Activated CD4-positive, alpha-beta memory T cell treated with anti-CD3 and anti-CD28 coated beads, Interleukin-2, amount 10 ng/mL, durations not matched to agents 7 days and 5 days (primary cell): ENCODE measurements around the gene COQ5. TPM values are rescaled to one million over a fixed set of nuclear protein-coding genes. Genes with fewer than 3 reads are reported as not detected.
A peak's percentile ranks its signal among the peaks of the same experiment; 100 is the strongest.
"Not testable (repeated sequence)": the region's sequence is repeated elsewhere in the genome, so short reads cannot be mapped to it uniquely, and the experiment has no call there.

Experiments used
- CTCF ChIA-PET: fragments of 350-600 bp; sonication (Branson Sonifier 250); formaldehyde crosslinking; loops from one replicate; lab custom pipeline; 2021; ENCODE audit warnings: antibody characterized with exemption, inconsistent platforms; lab: Charles Lee
- POLR2A ChIA-PET: fragments of 350-600 bp; sonication (Branson Sonifier 250); formaldehyde crosslinking; loops from one replicate; lab custom pipeline; 2021; ENCODE audit warnings: antibody characterized with exemption; lab: Charles Lee
- DNase-seq: peaks from one replicate; pipeline ENCODE4 v3.0.0-alpha.2; 2020
- H3K27ac Mint-ChIP-seq: one replicate; pipeline ENCODE4 v1.8.0; 2021; ENCODE audit warnings: mild to moderate bottlenecking, mixed read lengths
- H3K27me3 Mint-ChIP-seq: one replicate; pipeline ENCODE4 v1.8.0; 2021; ENCODE audit warnings: mixed read lengths
- H3K36me3 Mint-ChIP-seq: one replicate; pipeline ENCODE4 v1.8.0; 2021; ENCODE audit warnings: low read depth, mixed read lengths
- H3K4me1 Mint-ChIP-seq: one replicate; pipeline ENCODE4 v1.8.0; 2021; ENCODE audit warnings: mixed read lengths
- H3K4me3 Mint-ChIP-seq: one replicate; pipeline ENCODE4 v1.8.0; 2021; ENCODE audit warnings: mild to moderate bottlenecking, mixed read lengths
- H3K9me3 Mint-ChIP-seq: one replicate; pipeline ENCODE4 v1.8.0; 2021; ENCODE audit warnings: mixed read lengths
- total RNA-seq, 2 experiments: library from RNA; stranded (reverse); gene quantifications; one replicate each; pipeline ENCODE4 v1.2.3, GENCODE V29; 2021

COQ5 gene
- total RNA-seq, 2 experiments from 2014 or later = 30.3 to 30.8 TPM

GRCh38 chr12:120490833-120491512 lies 38.0 kb downstream of the COQ5 start:
- ChIA-PET CTCF (interaction anchor here (2.8 kb wide), 1 partner anchor 21 kb away, joined by 13 read pairs; the partner anchor contains the start of gene SRSF9), POLR2A (interaction anchor here (0.7 to 1.5 kb wide), 3 partner anchors 14 to 44 kb away, joined by 3 to 5 read pairs (median 3); partner anchors contain the start of gene SRSF9)
- Mint-ChIP-seq H3K4me1 (peaks cover 10% of the 10 kb centered on the region), H3K27me3 (no peaks in the 10 kb centered on the region), H3K9me3 (no peaks in the 10 kb centered on the region), H3K36me3 (no peaks in the 10 kb centered on the region), H3K4me3 (no peak overlapping the region), H3K27ac (no peak overlapping the region)
- no peak for DNase-seq

- Mint-ChIP-seq H3K9me3 (no peaks in the 10 kb centered on the region), H3K4me1 (peaks cover 6% of the 10 kb centered on the region), H3K36me3 (no peaks in the 10 kb centered on the region), H3K4me3 (no peak overlapping the region), H3K27ac (no peak overlapping the region), H3K27me3 (no peaks in the 10 kb centered on the region)
- no peak for DNase-seq
- POLR2A ChIA-PET = interaction anchor here (0.8 to 1.5 kb wide), 2 partner anchors 15 to 21 kb away, joined by 3 to 5 read pairs; partner anchors contain the start of gene SRSF9
- CTCF ChIA-PET = interaction anchor here (2.8 kb wide), 1 partner anchor 20 kb away, joined by 13 read pairs; the partner anchor contains the start of gene SRSF9
These were observed 38.6 kb downstream of the COQ5 start for GRCh38 chr12:120490325-120490724.

GRCh38 chr12:120489018-120489417 lies 39.9 kb downstream of the COQ5 start:
- ChIA-PET CTCF (interaction anchor here (0.8 to 2.8 kb wide), 2 partner anchors 19 to 36 kb away, joined by 3 to 13 read pairs; partner anchors contain the start of gene SRSF9), POLR2A (no interaction called here)
- no peaks in the 10 kb centered on the region for H3K9me3 Mint-ChIP-seq
- no peaks in the 10 kb centered on the region for H3K36me3 Mint-ChIP-seq
- no peaks in the 10 kb centered on the region for H3K4me1 Mint-ChIP-seq
- H3K27ac Mint-ChIP-seq = no peak overlapping the region
- H3K27me3 Mint-ChIP-seq = no peaks in the 10 kb centered on the region
- DNase-seq = no peak
- no peak overlapping the region for H3K4me3 Mint-ChIP-seq

DNA sequence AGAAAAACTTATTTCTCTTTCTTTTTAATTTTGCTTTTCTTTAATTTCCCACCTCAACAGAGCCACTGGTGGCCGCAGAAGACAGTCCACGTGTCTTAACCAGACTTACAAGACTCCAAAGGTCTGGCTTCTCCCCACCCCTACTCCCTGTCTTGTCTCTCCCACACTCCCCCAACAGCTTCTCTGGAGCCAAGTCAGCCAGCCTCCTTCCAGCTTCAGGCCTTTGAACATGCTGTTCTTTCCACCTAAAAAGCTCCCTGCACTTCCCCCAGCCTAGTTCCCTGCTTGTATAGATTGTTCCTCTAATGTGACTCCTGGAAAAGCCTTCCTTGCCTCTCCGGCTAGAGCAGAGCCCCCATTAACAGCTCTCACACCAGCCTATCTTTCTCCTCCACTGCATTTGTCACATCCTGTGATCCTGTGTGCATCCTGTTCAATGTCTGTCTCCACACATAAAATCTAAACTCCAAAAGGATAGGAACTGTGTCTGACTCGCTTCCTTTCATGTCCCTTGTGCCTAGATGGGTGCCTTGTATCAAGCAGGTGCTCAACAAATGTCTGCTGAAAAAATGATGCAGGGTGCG lies 40.8 kb downstream of the COQ5 start:
- H3K9me3 Mint-ChIP-seq = no peaks in the 10 kb centered on the region
- ChIA-PET POLR2A (no interaction called here), CTCF (interaction anchor here (2.8 kb wide), 1 partner anchor 18 kb away, joined by 13 read pairs; the partner anchor contains the start of gene SRSF9)
- no peaks in the 10 kb centered on the region for H3K4me1 Mint-ChIP-seq
- H3K4me3 Mint-ChIP-seq = no peak overlapping the region
- no peaks in the 10 kb centered on the region for H3K27me3 Mint-ChIP-seq
- no peak overlapping the region for H3K27ac Mint-ChIP-seq
- H3K36me3 Mint-ChIP-seq = peaks cover 2% of the 10 kb centered on the region
- DNase-seq = no peak

GRCh38 chr12:120487552-120487951 lies 41.4 kb downstream of the COQ5 start:
- POLR2A ChIA-PET, H3K27me3 Mint-ChIP-seq, H3K9me3 Mint-ChIP-seq, H3K4me3 Mint-ChIP-seq, H3K27ac Mint-ChIP-seq, DNase-seq, H3K36me3 Mint-ChIP-seq, H3K4me1 Mint-ChIP-seq: not testable (repeated sequence)
- CTCF ChIA-PET = interaction anchor here (0.8 kb wide), 1 partner anchor 9 kb away, joined by 3 read pairs; no protein-coding TSS in a partner anchor

GRCh38 chr12:120485961-120486881 lies 42.7 kb downstream of the COQ5 start:
- DNase-seq = no peak
- CTCF ChIA-PET = interaction anchor here (0.8 to 1.1 kb wide), 2 partner anchors 11 to 16 kb away, joined by 3 read pairs; no protein-coding TSS in a partner anchor
- Mint-ChIP-seq H3K27me3 (no peaks in the 10 kb centered on the region), H3K4me3 (no peak overlapping the region), H3K36me3 (peaks cover 2% of the 10 kb centered on the region), H3K27ac (no peak overlapping the region), H3K9me3 (no peaks in the 10 kb centered on the region), H3K4me1 (peaks cover 2% of the 10 kb centered on the region)
- POLR2A ChIA-PET = no interaction called here

- DNase-seq = no peak
- peaks cover 18% of the 10 kb centered on the region for H3K4me1 Mint-ChIP-seq
- peaks cover 2% of the 10 kb centered on the region for H3K36me3 Mint-ChIP-seq
- POLR2A ChIA-PET = interaction anchor here (0.6 to 2.2 kb wide), 2 partner anchors 14 to 117 kb away, joined by 3 to 9 read pairs; partner anchors contain the start of gene SRSF9
- no peak overlapping the region for H3K27ac Mint-ChIP-seq
- CTCF ChIA-PET = interaction anchor here (0.6 to 1.5 kb wide), 3 partner anchors 14 to 135 kb away, joined by 4 to 7 read pairs (median 5); partner anchors contain the start of gene SRSF9
- no peak overlapping the region for H3K4me3 Mint-ChIP-seq
- no peaks in the 10 kb centered on the region for H3K9me3 Mint-ChIP-seq
- H3K27me3 Mint-ChIP-seq = no peaks in the 10 kb centered on the region
These were observed 45.3 kb downstream of the COQ5 start for GRCh38 chr12:120483621-120484020.

DNA sequence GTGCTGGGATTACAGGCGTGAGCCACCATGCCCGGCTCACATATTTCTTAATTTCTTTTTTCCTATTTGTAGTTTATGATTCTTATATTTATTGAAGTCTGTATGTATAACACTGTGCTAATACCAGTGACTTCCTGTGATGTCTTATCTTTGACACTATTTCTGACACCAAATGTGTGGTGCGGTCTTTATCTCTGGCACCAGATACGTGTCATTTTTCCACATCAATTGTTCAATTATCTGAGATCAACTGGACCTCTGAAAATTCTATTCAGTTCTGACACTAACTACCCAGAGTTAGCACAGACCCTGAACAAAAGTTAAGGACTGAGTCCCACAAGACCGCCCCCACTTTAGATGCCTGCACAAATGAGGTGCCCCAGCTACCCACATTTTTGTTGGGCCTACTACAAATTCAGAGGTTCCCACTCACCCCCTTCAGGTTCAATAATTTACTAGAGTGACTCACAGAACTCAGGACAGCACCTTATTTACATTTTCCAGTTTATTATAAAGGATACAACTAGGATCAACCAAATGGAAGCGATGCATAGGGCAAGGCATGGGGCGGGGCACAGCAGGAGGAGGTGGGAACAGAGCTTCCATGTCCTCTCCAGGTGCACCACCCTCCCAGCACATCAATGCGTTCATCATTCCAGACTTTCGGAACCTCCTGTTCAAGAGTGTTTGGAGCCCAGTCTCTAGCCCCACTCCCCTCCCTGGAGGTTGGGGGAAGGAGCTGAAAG lies 47.8 kb downstream of the COQ5 start:
- H3K27me3 Mint-ChIP-seq = no peaks in the 10 kb centered on the region

DNA sequence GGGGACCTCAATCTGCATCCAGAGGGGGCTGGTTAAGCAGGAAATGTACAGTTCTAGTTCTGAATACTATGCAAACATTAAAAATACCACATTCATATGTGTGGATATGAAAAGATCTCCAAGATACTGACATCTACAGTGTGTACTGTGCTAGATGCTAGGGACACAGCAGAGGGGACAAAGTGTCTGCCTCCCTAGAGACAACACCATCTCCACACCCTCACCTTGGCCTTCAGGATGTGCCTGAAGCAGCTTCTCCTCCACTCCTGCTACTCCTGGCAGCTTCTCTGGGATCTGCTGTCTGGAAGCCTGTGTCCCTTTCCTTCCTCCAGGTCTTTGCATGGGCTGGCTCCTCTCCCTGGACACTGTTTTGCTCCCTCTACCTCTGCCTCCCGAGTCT lies 48.7 kb downstream of the COQ5 start:
- Mint-ChIP-seq H3K27ac (no peak overlapping the region), H3K4me1 (peaks cover 18% of the 10 kb centered on the region), H3K4me3 (no peak overlapping the region), H3K9me3 (no peaks in the 10 kb centered on the region), H3K27me3 (no peaks in the 10 kb centered on the region), H3K36me3 (peaks cover 2% of the 10 kb centered on the region)
- ChIA-PET CTCF (no interaction called here), POLR2A (interaction anchor here (1.3 to 2.2 kb wide), 2 partner anchors 11 to 55 kb away, joined by 3 to 10 read pairs; partner anchors contain the start of gene SRSF9)
- no peak for DNase-seq

More for the DNA sequence above, 47.8 kb downstream of the COQ5 start:
- CTCF ChIA-PET = interaction anchor here (0.8 kb wide), 1 partner anchor 11 kb away, joined by 3 read pairs; the partner anchor contains the start of gene SRSF9
- Mint-ChIP-seq H3K27ac (peak overlapping the region; percentile 9), H3K36me3 (peaks cover 2% of the 10 kb centered on the region), H3K9me3 (no peaks in the 10 kb centered on the region), H3K4me3 (no peak overlapping the region), H3K4me1 (peaks cover 18% of the 10 kb centered on the region)
- POLR2A ChIA-PET = interaction anchor here (1.0 to 1.3 kb wide), 2 partner anchors 15 to 54 kb away, joined by 3 read pairs; partner anchors contain the start of gene DYNLL1
- no peak for DNase-seq

- H3K9me3 Mint-ChIP-seq = no peaks in the 10 kb centered on the region
- H3K27ac Mint-ChIP-seq = no peak overlapping the region
- CTCF ChIA-PET = no interaction called here
- H3K4me1 Mint-ChIP-seq = peaks cover 22% of the 10 kb centered on the region
- POLR2A ChIA-PET = interaction anchor here (2.2 kb wide), 1 partner anchor 10 kb away, joined by 10 read pairs; the partner anchor contains the start of gene SRSF9
- no peak overlapping the region for H3K4me3 Mint-ChIP-seq
- no peak for DNase-seq
- H3K27me3 Mint-ChIP-seq = no peaks in the 10 kb centered on the region
- peaks cover 2% of the 10 kb centered on the region for H3K36me3 Mint-ChIP-seq
These were observed 49.5 kb downstream of the COQ5 start for GRCh38 chr12:120479458-120479857.

DNA sequence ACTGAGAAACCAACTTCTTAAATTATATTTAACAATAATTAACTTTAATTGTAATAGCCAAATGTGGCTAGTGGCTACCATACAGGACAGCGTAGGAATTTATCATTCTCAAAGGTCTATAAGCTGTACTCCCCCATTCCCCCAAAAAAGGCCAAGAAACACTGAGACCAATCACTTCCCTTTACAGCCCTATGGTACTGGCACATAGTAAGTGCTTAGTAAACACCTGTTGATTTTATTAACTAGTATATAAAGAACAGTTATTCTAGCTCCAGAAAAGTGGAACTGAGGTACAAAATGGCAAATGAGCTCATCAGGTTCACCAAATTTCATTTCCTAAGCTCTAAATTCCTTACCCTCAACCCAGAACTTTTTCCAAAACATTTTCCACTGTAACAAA lies 53.3 kb downstream of the COQ5 start:
- Mint-ChIP-seq H3K27ac (no peak overlapping the region), H3K27me3 (peaks cover 2% of the 10 kb centered on the region), H3K36me3 (no peaks in the 10 kb centered on the region), H3K4me3 (no peak overlapping the region), H3K4me1 (peaks cover 27% of the 10 kb centered on the region), H3K9me3 (no peaks in the 10 kb centered on the region)
- no peak for DNase-seq
- ChIA-PET POLR2A (interaction anchor here (1.1 to 1.7 kb wide), 2 partner anchors 20 to 32 kb away, joined by 3 to 6 read pairs; partner anchors contain the start of gene DYNLL1), CTCF (interaction anchor here (1.3 kb wide), 1 partner anchor 59 kb away, joined by 3 read pairs; a partner anchor contains a TSS)
